HG03460 (cell line): ENCODE data around the gene ZMYM5.
"Not testable (repeated sequence)": the region's sequence is repeated elsewhere in the genome, so short reads cannot be mapped to it uniquely, and the experiment has no call there.

Experiments
- ATAC-seq: cut with Tn5 transposase; IDR thresholded peaks from one replicate; pipeline ENCODE4 v1.9.1; 2021; ENCODE audit not compliant: unreplicated experiment

The ZMYM5 gene

DNA sequence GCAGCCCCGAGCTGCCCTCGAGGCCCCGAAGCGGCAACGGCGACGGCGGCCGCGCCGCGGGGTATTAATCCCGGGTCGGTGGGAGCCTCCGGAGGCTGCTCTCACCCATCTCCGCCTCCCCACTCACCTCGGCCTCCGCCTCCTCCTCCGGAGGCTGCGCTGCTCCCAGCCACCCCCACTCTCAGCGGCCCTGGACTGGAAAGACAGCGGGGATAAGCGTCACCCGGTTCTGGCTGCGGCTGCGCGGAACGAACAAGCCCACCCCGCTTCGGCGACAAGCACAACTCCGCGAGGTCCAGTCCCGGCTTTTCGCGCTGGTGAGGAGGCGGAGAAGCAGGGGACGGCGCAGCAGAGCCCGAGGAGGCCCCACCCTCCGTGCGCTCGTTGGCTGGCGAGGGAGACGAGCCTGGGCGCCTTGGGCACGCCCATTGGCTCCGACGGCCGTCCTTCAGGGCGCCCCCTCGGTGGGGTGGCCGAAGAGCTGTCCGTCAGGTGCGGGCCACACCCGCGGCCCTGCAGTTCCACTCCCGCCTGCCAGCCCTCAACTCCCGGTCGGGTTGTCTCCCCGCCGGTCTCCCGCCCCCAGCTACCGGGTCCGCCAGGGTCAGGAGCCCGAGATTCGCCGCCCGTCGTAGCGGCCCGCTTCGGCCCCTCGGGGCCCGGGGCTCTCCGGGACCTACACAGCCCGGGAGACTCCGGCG lies at the start of gene ZMYM5:
TSS of gene ZMYM5 (minus strand) at position 327 of the 701 bp plus-strand sequence. CDS start 11,469 bp downstream, outside the sequence.
- peak; percentile 79 for ATAC-seq

- no peak for ATAC-seq
Measured at GRCh38 chr13:19910336-19911072, 47.1 kb upstream of the ZMYM5 start.

- ATAC-seq: no peak
Measured at GRCh38 chr13:19908350-19908986, 45.0 kb upstream of the ZMYM5 start.

GRCh38 chr13:19905487-19906195 lies 42.2 kb upstream of the ZMYM5 start:
- ATAC-seq: not testable (repeated sequence)

- no peak for ATAC-seq
Measured at GRCh38 chr13:19890030-19890429, 26.6 kb upstream of the ZMYM5 start.

- ATAC-seq: no peak
Measured at GRCh38 chr13:19888799-19889198, 25.4 kb upstream of the ZMYM5 start.

DNA sequence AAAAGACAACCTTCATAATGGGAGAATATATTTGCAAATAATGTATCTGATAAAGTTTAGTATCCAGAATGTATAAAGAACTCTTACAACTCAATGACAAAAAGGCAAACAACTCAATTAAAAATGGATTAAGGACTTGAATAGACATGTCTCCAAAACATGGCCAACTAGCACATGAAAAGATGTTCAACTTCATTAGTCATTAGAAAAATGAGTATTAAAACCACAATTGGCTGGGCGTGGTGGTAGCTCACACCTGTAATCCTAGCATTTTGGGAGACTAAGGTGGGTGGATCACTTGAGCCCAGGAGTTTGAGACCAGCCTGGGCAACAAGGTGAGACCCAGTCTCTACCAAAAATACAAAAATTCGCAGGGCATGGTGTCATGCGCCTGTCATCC lies 18.8 kb upstream of the ZMYM5 start:
- no peak for ATAC-seq

- no peak for ATAC-seq
Measured at GRCh38 chr13:19881641-19882040, 18.2 kb upstream of the ZMYM5 start.

DNA sequence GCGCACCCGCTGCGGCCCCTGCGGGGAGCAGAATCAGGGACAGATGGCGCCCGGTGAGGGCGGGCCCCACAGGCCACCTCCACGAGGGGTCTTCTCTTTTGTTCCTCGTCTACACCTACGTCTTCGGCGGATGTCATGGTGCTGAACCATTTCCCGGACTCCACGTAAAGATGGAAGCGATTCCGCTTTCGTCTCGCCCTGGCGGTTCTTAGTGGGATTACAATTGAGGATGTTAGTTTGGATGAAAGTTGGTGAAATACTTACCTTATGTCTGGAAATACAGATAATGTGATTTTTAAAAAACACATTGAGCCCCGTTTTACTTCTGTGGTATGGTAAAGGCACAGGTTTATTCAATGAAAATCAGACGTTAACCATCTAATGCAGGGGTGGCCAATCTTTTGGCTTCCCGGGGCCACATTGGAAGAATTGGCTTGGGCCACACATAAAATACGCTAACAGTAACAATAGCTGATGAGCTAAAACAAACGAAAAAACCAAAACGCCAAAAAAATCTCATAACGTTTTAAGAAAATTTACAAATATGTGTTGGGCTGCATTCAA lies 1.4 kb upstream of the ZMYM5 start:
- peak; percentile 9 for ATAC-seq

GRCh38 chr13:19864024-19864745 lies 736 bp upstream of the ZMYM5 start:
- peak; percentile 25 for ATAC-seq

DNA sequence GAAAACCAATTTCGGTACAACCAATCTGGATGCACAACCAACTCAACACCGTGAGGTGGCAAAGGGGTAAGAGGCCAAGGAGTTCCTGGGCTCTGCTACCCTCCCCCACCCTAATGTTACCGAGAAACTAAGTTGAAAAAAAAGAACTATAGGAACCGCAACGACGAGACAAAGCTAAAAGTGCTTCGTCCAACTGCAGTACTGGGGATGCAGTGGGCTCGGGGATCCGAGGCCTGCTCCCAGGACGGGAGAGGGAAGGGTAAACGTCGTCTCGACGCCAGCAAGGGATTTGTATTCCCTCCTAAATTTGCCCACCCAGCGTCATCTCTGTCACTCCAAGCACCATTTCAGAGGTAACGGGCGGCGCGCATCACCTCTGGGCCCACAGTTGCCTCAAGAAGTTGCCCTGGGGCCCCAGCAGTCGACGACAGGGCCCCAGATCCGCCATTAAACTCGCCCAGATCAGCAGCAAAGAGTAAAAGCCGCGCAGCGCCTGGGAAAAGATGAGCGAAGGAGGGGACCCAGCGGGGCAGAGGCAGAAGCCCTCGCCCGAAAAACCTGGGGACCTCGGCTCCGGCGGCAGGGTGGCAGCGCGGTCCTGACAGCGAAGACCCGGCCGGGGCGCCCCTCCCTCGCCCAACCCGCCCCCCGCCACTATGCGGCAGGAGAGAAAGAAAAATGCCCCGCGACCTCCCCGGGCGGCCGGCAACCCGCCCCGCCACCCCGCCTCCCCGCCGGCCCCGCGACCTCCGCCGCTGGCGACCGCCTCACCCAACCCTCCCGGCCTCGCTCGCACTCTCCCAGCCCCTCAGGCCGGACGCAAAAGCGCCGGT lies 752 bp downstream of the ZMYM5 start:
- ATAC-seq: peak; percentile 2

DNA sequence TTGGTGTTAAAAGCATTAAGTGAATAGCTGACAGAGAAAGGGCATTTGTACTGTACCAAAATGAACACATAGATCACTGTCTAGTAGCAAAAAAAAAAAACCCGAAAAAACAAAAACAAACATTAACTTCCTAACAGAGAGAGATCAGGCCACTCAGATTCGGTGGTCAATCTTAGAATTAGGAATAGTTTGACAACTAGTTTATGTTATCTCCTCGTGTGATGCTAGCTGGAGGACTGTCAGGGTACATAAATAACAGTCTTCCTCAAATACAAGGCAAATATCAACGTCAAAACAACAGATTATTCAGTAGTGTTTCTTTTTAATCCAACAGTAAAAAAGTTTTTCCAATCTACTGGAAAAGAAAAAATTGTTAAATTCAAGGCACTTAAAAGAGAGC lies 1.7 kb downstream of the ZMYM5 start:
- ATAC-seq: no peak

GRCh38 chr13:19860884-19861655 lies 2.4 kb downstream of the ZMYM5 start:
- ATAC-seq: no peak

DNA sequence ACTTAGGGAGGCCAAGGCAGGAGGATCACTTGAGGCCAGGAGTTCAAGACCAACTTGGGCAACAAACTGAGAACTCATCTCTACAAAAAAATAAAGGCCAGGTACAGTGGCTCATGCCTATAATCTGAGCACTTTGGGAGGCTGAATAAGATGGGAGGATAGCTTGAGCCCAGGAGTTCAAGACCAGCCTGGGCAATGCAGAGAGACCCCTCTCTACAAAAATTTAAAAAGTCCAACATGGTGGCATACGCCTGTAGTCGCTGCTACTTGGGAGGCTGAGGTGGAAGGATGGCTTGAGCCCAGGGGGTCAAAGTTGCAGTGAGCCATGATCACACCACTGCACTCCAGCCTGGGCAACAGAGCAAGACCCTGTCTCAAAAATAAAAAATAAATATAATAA lies 5.8 kb downstream of the ZMYM5 start:
- ATAC-seq: not testable (repeated sequence)

GRCh38 chr13:19852766-19853165 lies 10.7 kb downstream of the ZMYM5 start:
- no peak for ATAC-seq

GRCh38 chr13:19845758-19846157 lies 17.7 kb downstream of the ZMYM5 start:
- no peak for ATAC-seq

- ATAC-seq: no peak
Measured at GRCh38 chr13:19838865-19839275, 24.6 kb downstream of the ZMYM5 start.

- no peak for ATAC-seq
Measured at GRCh38 chr13:19836472-19836871, 27.0 kb downstream of the ZMYM5 start.

DNA sequence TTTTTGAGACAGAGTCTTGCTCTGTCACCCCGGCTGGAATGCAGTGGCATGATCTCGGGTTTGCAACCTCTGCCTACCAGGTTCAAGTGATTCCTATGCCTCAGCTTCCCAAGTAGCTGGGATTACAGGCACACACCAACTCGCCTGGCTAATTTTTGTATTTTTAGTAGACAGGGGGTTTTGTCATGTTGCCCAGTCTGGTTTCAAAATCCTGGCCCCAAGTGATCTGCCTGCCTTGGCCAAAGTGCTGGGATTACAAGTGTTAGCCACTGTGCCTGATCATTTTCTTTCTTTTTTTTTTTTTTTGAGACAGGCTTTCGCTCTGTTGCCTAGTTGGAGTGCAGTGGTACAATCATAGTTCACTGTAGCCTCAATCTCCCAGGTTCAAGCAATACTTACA lies 28.7 kb downstream of the ZMYM5 start:
- no peak for ATAC-seq
